GM10266 (cell line): ENCODE measurements around the gene AGAP1.
"Not testable (repeated sequence)": the region's sequence is repeated elsewhere in the genome, so short reads cannot be mapped to it uniquely, and the experiment has no call there.

ENCODE experiments used
- DNase-seq: peaks from one replicate; pipeline ENCODE4 v3.0.0; 2012; ENCODE audit errors: extremely low spot score
- TF ChIP-seq, protein P1 (sequence below): IDR thresholded peaks from 2 replicates; pipeline ENCODE4 v1.5.1; 2012; ENCODE audit warnings: mild to moderate bottlenecking, low read depth; ENCODE audit not compliant: control insufficient read depth, insufficient read depth; ENCODE audit errors: missing control alignments

AGAP1 gene

DNA sequence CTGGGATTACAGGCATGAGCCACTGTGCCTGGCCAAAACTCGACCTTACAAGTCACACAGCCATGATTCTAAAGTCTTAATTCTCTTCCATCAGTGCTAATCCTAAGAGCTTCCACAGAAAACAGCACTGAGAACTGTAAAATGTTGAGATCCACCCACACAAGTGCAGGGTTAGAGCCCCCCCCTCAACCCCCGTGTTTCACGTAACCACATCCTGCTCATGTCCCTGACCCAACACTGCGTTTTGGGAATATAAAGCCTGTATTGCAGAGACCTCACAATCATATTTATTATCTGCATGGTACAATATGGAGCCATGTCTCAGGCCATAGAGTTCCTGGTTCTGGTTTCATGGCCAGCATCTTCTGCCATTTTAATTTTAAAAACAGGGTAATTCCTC, 563.5 kb downstream of the AGAP1 start:
- DNase-seq, result no peak
- TF ChIP-seq, protein P1, sequence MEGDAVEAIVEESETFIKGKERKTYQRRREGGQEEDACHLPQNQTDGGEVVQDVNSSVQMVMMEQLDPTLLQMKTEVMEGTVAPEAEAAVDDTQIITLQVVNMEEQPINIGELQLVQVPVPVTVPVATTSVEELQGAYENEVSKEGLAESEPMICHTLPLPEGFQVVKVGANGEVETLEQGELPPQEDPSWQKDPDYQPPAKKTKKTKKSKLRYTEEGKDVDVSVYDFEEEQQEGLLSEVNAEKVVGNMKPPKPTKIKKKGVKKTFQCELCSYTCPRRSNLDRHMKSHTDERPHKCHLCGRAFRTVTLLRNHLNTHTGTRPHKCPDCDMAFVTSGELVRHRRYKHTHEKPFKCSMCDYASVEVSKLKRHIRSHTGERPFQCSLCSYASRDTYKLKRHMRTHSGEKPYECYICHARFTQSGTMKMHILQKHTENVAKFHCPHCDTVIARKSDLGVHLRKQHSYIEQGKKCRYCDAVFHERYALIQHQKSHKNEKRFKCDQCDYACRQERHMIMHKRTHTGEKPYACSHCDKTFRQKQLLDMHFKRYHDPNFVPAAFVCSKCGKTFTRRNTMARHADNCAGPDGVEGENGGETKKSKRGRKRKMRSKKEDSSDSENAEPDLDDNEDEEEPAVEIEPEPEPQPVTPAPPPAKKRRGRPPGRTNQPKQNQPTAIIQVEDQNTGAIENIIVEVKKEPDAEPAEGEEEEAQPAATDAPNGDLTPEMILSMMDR, result no peak

DNA sequence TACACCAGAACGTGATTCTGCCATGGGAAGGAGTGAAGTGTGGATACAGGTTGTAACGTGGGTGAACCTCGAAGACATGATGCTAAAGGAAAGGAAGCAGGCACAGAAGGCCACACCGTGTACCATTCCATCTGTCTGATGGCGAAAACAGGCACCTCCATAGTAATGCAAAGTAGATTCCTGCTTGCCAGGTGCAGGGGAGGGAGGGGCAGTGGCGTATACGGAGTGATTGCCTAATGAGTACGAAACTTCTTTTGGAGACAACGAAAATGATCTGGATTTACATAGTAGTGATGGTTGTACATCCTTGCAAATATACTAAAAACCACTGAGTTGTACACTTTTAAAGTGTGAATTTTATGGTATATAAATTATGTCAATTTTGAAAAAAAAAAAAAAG, 567.7 kb downstream of the AGAP1 start:
- DNase-seq, result no peak
- TF ChIP-seq, protein P1, result no peak

DNA sequence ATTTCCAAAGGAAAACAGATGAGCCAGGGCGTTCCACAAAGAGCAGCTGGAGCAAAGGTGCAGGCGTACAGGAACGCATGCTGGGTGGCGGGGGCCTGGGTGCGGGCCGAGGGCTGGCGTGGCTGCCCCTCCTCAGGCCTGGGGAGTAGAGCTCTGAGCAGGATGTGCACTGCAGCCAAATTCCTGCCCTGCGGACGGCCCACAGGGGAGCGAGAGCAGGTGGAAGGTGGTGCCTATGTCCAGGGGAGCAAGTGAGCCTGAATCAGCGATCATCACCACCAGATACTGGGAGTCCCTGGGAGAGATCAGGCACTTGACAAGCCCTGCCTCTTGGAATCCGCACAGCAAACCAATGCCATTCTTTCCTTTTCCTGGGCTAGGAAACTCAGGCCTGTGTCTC, 568.1 kb downstream of the AGAP1 start:
- TF ChIP-seq, protein P1, result no peak
- DNase-seq, result no peak

DNA sequence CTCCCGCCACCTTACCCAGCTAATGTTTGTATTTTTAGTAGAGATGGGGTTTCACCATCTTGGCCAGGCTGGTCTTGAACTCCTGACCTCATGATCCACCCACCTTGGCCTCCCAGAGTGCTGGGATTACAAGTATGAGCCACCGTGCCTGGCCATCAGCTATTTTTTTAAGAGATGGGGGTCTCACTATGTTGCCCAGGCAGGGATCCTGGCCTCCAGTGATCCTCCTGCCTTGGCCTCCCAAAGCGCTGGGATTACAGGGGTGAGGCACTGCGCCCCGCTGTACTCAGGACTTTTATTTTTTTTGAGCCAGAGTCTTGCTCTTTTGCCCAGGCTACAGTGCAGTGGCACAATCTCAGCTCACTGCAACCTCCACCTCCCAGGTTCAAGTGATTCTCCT, 569.0 kb downstream of the AGAP1 start:
- not testable (repeated sequence) for DNase-seq

DNA sequence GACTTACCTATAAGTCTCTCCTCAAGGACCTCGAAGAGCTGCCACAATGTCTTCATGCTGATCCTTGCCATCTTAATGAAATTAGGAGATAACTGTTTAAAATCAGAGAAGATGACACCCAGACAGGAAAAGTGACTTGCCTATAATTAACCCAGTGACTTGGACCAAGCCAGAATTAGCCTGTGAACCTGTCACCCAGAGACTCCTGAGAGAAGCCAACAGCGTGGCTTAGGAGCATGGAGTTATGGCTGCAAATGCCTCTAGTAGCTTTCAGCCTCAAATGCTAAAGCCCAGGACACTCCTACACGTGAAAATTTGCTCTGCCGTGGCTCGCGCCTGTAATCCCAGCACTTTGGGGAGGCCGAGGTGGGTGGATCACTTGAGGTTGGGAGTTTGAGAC, 570.2 kb downstream of the AGAP1 start:
- DNase-seq, result no peak
- TF ChIP-seq, protein P1, result no peak

DNA sequence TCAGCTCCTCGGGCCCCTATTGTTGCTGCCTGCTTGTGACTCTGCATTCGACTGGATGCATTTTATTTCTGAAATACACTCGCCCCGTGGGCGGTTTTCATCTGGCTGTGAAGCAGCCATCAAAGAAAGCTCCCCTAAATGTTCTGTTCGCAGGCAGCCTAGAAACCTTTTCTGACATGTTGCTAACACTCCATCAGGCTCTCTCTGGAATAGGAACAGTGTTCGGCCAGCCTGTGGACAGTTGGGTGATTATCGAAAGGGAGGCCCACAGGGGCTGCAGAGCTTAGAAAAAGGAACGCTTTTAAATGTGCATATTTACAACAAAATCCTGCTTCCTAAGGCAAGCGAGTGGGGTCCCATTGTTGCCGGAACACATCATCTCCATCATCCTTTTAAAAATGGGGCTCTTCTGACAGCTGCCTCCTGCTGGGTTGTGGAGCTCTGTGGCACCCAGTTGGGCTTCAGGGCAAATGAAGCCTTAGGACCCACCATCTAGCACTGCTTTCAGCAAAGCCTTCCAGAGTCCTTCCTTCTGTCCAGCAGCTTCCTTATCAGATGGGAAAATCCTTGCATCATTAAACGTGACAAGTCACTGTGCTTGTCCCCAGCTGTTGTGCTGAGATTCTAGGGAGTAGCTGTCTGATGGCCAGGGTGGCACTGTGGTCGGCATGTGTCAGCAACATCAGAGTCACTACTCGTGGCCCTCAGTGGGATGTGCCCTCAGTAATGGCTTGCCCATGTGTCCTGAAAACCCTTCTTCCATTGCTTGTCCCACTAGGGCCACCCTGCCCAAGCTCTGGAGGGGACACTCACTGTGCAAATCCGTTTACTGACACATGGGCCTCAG, 571.7 kb downstream of the AGAP1 start:
- TF ChIP-seq, protein P1, result no peak
- DNase-seq, result no peak

DNA sequence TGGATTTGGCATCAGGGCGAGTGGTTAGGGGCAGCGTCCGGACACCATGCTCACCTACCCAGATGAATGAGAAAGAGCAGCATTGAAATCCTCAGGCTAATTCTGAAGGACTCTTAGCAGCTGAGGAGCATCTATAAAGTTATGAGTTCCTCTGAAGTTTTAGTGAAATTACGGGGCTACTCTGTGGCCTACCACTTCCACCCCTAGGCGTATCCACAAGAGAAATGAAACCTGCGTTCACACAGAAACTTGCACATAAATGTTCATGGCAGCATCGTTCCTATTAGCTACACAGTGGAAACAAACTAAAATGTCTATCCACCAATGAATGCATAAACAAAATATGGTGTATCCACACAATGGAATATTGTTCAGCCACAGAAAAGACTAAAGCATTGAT, 576.4 kb downstream of the AGAP1 start:
- no peak for DNase-seq
- TF ChIP-seq, protein P1, result no peak

DNA sequence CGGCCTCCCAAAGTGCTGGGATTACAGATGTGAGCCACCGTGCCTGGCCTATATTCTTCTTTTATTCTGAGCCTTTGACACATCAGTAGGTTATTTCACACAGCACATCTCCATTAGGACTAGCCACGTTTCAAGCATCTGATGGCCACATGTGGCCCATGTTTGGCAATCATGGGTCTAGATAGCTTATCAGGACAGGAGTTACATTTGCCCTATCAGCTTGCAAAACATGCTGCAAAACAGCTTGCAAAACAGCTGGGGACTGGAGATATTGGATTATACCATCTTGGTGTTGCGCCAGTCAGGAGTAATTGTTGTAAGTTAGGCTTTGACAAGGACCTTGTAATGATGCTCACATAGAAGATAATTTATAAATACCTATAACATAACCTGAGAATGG, 579.4 kb downstream of the AGAP1 start:
- no peak for DNase-seq
- TF ChIP-seq, protein P1, result no peak
